Ascending aorta (tissue), 2 donors: Measurements from ENCODE around the gene CDH13. TPM values are rescaled to one million over a fixed set of nuclear protein-coding genes. Genes with fewer than 3 reads are reported as not detected.

Source experiments
- DNase-seq, 2 donors: peaks; one replicate each; pipeline ENCODE4 v3.0.0-alpha.2; 2019; ENCODE audit warnings: low spot score in 2 of 2
- H3K27ac ChIP-seq, 2 donors: fragments of 200-600 bp; sonication (generic); one replicate each; pipeline ENCODE4 v1.5.1; 2016 to 2017; ENCODE audit warnings: mild to moderate bottlenecking in 1 of 2
- H3K27me3 ChIP-seq: fragments of 200-600 bp; sonication (generic); one replicate; pipeline ENCODE4 v1.5.1; 2017
- H3K36me3 ChIP-seq, 2 donors: fragments of 200-600 bp; sonication (generic); one replicate each; pipeline ENCODE4 v1.5.1; 2016
- H3K4me1 ChIP-seq, 2 donors: fragments of 200-600 bp; sonication (generic); one replicate each; pipeline ENCODE4 v1.5.1; 2016 to 2017; ENCODE audit warnings: mild to moderate bottlenecking in 1 of 2
- H3K4me3 ChIP-seq, 2 donors: fragments of 200-600 bp; sonication (generic); one replicate each; pipeline ENCODE4 v1.5.1; 2016 to 2017; ENCODE audit warnings: mild to moderate bottlenecking in 1 of 2
- H3K9me3 ChIP-seq, 2 donors: fragments of 200-600 bp; sonication (generic); one replicate each; pipeline ENCODE4 v1.5.1; 2016
- intact Hi-C: fragments of 100-400 bp; cut with DNase I; formaldehyde crosslinking; loops from one replicate; pipeline ENCODE4 v1.15.1; 2023
- total RNA-seq: library from RNA; depleted of rRNA; stranded (reverse); fragments of >200 nt; gene quantifications from one replicate; pipeline ENCODE4 v1.1.0, GENCODE V29; 2016
- TF ChIP-seq, protein P1 (sequence below), 3 experiments: fragments of 200-600 bp in 2 of 3; fragments of 450-650 bp in 1 of 3; sonication (generic) in 2 of 3; IDR thresholded peaks; one replicate each; pipeline ENCODE4 v1.5.1; 2016 to 2019; ENCODE audit warnings: antibody characterized with exemption in 3 of 3, mild to moderate bottlenecking in 1 of 3, moderate library complexity in 1 of 3

Gene CDH13
- total RNA-seq, 1 donor from 2014 or later: 160 TPM

DNA sequence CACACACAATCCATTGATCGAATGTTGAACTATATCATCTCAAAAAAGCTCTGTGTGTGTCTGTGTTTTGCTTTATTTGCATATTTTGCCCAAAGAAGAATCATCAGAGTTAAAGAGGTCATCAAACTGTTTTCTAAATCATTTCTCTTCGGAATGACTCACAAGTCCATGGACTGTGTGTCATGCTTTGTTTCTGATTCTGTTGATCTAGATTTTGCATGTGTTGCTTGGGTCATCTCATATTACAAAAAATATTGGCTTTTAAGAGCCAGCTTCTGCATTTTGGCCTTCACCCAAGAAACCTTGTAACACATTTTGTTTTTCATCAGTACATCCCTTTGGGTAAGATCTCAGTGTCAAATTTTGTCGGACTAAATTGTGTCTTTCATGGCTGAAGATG is 709.8 kb downstream of the CDH13 start:
- TF ChIP-seq, protein P1, sequence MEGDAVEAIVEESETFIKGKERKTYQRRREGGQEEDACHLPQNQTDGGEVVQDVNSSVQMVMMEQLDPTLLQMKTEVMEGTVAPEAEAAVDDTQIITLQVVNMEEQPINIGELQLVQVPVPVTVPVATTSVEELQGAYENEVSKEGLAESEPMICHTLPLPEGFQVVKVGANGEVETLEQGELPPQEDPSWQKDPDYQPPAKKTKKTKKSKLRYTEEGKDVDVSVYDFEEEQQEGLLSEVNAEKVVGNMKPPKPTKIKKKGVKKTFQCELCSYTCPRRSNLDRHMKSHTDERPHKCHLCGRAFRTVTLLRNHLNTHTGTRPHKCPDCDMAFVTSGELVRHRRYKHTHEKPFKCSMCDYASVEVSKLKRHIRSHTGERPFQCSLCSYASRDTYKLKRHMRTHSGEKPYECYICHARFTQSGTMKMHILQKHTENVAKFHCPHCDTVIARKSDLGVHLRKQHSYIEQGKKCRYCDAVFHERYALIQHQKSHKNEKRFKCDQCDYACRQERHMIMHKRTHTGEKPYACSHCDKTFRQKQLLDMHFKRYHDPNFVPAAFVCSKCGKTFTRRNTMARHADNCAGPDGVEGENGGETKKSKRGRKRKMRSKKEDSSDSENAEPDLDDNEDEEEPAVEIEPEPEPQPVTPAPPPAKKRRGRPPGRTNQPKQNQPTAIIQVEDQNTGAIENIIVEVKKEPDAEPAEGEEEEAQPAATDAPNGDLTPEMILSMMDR (IDR thresholded peaks at IDR 0.05): no peak
- Histone ChIP-seq H3K4me3 (no peak overlapping the region), H3K27ac (no peak overlapping the region), H3K36me3 (no peaks in the 10 kb centered on the region), H3K4me1 (no peaks in the 10 kb centered on the region), H3K9me3 (no peaks in the 10 kb centered on the region), H3K27me3 (no peaks in the 10 kb centered on the region)
- intact Hi-C loops: no loop called here
- DNase-seq: no peak

GRCh38 chr16:83338138-83338537 is 711.4 kb downstream of the CDH13 start:
- Histone ChIP-seq H3K27me3 (no peaks in the 10 kb centered on the region), H3K27ac (no peak overlapping the region), H3K9me3 (no peaks in the 10 kb centered on the region), H3K36me3 (no peaks in the 10 kb centered on the region), H3K4me1 (no peaks in the 10 kb centered on the region), H3K4me3 (no peak overlapping the region)
- TF ChIP-seq, protein P1 (IDR thresholded peaks at IDR 0.05): no peak
- DNase-seq: no peak
- intact Hi-C loops: no loop called here

DNA sequence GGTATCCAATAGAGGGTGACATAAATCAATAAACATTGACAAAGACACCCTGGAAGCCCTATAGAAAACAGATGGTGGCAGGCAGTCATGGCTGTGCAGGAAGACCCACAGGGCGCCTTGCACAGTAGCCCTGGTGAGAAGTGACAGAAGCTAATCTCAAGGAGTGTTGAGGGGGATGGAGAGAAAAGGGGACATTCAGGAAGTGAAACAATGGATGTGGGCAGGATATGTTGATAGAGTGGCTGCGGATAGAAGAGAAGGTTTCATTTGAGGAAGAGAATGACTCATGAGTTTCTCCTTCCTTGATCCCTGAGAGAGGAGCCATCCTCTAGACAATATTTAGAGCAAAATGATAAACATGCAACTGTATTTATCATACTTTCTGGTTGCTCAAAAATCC is 712.2 kb downstream of the CDH13 start:
- no peaks in the 10 kb centered on the region for H3K36me3 ChIP-seq
- no peaks in the 10 kb centered on the region for H3K27me3 ChIP-seq
- TF ChIP-seq, protein P1 (IDR thresholded peaks at IDR 0.05): no peak
- H3K9me3 ChIP-seq: no peaks in the 10 kb centered on the region
- intact Hi-C loops: no loop called here
- H3K4me1 ChIP-seq: no peaks in the 10 kb centered on the region
- H3K27ac ChIP-seq: no peak overlapping the region
- H3K4me3 ChIP-seq: no peak overlapping the region
- DNase-seq: no peak

GRCh38 chr16:83343935-83344366 is 717.2 kb downstream of the CDH13 start:
- TF ChIP-seq, protein P1 (IDR thresholded peaks at IDR 0.05): no peak
- Histone ChIP-seq H3K4me3 (no peak overlapping the region), H3K9me3 (no peaks in the 10 kb centered on the region), H3K4me1 (no peaks in the 10 kb centered on the region), H3K27ac (no peak overlapping the region), H3K27me3 (no peaks in the 10 kb centered on the region), H3K36me3 (peaks cover 3 to 6% of the 10 kb centered on the region in 2 donors)
- DNase-seq: no peak
- intact Hi-C loops: no loop called here

DNA sequence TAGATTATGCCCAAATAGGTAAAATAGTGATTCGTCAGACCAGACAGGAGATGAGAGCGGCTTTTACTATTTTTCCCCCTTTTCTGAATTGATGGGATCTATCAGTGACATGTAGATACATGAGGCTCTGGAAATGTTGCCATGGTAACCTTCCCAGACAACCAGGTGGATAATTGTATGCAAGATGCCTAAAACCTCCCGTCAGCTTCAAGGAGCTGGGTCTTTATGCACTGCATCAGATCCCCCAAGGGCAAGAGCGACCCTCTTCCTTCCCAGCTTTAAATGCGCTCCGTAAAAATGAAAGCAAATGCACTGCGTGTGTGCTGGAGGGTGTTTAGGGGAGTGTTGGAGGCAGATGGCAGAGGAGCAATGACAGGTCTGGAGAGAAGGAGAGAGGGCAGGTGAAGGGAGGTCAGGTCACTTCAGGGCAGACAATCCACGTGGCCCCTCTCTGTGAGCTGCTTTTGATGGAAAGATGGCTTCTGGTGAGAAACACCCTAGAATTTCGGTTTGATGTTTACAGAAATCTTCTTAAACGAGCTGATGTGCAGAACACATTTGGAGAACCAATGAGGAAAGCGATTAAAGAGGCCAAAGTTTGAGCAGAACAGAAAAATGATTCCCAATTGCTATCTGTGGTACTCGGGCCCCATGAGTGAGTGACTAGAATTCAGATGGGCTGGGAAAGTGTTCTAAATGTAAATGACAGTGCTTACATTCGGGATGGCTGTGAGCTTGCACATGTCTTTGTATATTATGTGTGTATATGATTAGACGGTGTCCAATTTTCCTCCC is 719.3 kb downstream of the CDH13 start:
- no peaks in the 10 kb centered on the region for H3K9me3 ChIP-seq
- H3K27me3 ChIP-seq: no peaks in the 10 kb centered on the region
- peaks cover 3 to 6% of the 10 kb centered on the region in 2 donors for H3K36me3 ChIP-seq
- intact Hi-C loops: no loop called here
- no peaks in the 10 kb centered on the region for H3K4me1 ChIP-seq
- DNase-seq: no peak
- H3K4me3 ChIP-seq: no peak overlapping the region
- TF ChIP-seq, protein P1 (IDR thresholded peaks at IDR 0.05): no peak
- H3K27ac ChIP-seq: no peak overlapping the region
